AG04450 (cell line): ENCODE measurements around the gene PKN1. TPM values are rescaled to one million over a fixed set of nuclear protein-coding genes. Genes with fewer than 3 reads are reported as not detected.

Experiments
- CTCF ChIA-PET: fragments of 300-600, 350-600 bp; formaldehyde crosslinking; extraction: SDS; loops from one replicate; lab custom pipeline; 2022; ENCODE audit warnings: antibody characterized with exemption, inconsistent platforms; lab: Charles Lee
- POLR2A ChIA-PET: fragments of 350-600 bp; formaldehyde crosslinking; extraction: SDS; loops from one replicate; lab custom pipeline; 2021; ENCODE audit warnings: antibody characterized with exemption, inconsistent platforms; lab: Yijun Ruan, JAX
- DNase-seq: peaks from one replicate; pipeline ENCODE4 v3.0.0-alpha.2; 2011; ENCODE audit warnings: low read depth, low spot score
- H3K27ac ChIP-seq: one replicate; pipeline ENCODE4 v1.5.1; 2012; ENCODE audit warnings: low read depth, low read length, control low read depth
- H3K27me3 ChIP-seq: one replicate; pipeline ENCODE4 v1.6.0; 2012; ENCODE audit warnings: low read length; ENCODE audit not compliant: control insufficient read depth, insufficient read depth
- H3K4me3 ChIP-seq: 2 replicates; pipeline ENCODE4 v1.5.1; 2011; ENCODE audit warnings: mild to moderate bottlenecking, low read depth, low read length, control low read depth
- H3K9me3 ChIP-seq: 2 replicates; pipeline ENCODE4 v1.5.1; 2012; ENCODE audit warnings: low read length; ENCODE audit not compliant: control insufficient read depth, insufficient read depth
- polyA plus RNA-seq: library from polyadenylated mRNA; depleted of rRNA; stranded (reverse); fragments of >200 nt; gene quantifications from 2 replicates; pipeline ENCODE4 v1.2.3, GENCODE V29; 2011
- TF ChIP-seq, protein P1 (sequence below): IDR thresholded peaks from 2 replicates; pipeline ENCODE4 v1.5.1; 2011; ENCODE audit warnings: low read depth, low read length, control low read depth, inconsistent platforms

Gene PKN1
- polyA plus RNA-seq, 1 experiment, result 37.5 TPM

DNA sequence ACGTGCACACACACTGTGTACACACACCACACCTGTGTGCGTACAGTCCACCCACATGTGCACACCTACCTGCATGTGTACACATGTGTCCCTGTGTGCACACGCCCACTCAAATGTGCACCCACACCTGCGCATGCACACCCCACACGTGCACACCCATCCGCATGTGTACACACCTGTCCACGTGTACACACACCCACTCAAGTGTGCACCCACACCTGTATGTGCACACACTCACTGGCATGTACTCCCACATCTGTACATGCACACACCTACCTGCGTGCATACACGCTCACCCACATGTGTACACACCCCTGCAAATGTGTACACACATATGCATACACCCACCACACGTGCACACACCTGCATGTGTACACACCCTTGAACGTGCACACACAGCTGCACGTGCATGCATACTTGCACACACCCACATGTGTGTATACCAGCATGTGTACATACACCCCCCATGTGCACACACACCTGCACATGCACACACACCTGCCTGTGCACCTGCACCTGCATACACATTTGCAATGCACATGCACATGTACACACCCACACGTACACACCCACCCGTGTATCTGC is 10.6 kb downstream of the PKN1 start:
- H3K4me3 ChIP-seq, result no peak overlapping the region
- no peaks in the 10 kb centered on the region; the same call in 1 of the 2 replicates for H3K9me3 ChIP-seq
- CTCF ChIA-PET, result no interaction called here
- TF ChIP-seq, protein P1, sequence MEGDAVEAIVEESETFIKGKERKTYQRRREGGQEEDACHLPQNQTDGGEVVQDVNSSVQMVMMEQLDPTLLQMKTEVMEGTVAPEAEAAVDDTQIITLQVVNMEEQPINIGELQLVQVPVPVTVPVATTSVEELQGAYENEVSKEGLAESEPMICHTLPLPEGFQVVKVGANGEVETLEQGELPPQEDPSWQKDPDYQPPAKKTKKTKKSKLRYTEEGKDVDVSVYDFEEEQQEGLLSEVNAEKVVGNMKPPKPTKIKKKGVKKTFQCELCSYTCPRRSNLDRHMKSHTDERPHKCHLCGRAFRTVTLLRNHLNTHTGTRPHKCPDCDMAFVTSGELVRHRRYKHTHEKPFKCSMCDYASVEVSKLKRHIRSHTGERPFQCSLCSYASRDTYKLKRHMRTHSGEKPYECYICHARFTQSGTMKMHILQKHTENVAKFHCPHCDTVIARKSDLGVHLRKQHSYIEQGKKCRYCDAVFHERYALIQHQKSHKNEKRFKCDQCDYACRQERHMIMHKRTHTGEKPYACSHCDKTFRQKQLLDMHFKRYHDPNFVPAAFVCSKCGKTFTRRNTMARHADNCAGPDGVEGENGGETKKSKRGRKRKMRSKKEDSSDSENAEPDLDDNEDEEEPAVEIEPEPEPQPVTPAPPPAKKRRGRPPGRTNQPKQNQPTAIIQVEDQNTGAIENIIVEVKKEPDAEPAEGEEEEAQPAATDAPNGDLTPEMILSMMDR, result no peak
- DNase-seq, result no peak
- no peaks in the 10 kb centered on the region for H3K27me3 ChIP-seq
- H3K27ac ChIP-seq, result no peak overlapping the region
- POLR2A ChIA-PET, result no interaction called here

DNA sequence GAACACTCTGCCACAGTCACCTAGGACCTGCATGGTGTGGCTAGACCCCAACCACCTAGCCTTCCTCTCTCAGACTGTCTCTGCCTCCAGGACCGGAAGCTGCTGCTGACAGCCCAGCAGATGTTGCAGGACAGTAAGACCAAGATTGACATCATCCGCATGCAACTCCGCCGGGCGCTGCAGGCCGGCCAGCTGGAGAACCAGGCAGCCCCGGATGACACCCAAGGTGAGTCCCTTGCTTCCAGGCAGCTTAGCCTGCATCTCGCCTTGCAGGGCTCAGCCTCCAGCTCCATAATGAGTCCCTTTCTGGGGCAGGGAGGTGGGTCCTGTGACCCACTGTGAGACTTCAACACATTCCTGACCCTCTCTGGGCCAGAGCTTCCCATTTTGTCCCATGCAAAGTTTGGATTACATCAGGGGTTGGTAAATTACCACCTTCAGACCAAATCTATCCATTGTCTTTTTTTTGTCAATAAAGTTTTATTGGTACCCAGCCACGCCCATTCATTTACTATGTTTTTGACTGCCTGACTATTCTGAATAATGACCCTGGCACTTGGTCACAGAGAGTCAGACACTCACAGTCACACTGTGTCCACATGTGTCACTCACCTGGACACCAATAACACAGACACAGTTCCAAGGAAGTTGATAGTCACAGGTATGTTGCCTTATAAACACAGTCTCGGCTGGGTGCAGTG is 13.4 kb downstream of the PKN1 start:
- ChIA-PET POLR2A (interaction anchor here (0.6 kb wide), 2 partner anchors 11 to 416 kb away, joined by 3 to 5 read pairs; no protein-coding TSS in a partner anchor), CTCF (interaction anchor here (0.9 kb wide), 1 partner anchor 14 kb away, joined by 3 read pairs; no protein-coding TSS in a partner anchor)
- TF ChIP-seq, protein P1, result no peak
- no peak for DNase-seq
- no peaks in the 10 kb centered on the region for H3K27me3 ChIP-seq
- H3K9me3 ChIP-seq, result peaks cover 10% of the 10 kb centered on the region; the same call in 1 of the 2 replicates
- H3K27ac ChIP-seq, result no peak overlapping the region
- no peak overlapping the region for H3K4me3 ChIP-seq

DNA sequence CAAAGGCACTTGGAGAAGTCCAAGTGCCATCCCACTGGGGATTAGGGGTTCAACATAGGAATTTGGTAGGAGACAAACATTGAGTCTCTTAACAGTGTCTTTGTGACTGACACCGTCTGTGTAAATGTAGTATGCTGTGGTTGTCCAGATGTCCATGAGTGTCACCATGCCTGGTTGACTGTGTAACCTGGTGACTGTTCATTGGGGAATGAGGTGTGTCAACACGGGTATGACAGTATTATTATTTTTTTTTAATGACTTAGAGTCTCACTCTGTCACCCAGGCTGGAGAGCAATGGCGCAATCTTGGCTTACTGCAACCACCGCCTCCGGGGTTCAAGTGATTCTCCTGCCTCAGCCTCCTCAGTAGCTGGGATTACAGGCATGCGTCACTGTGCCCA is 16.2 kb downstream of the PKN1 start:
- CTCF ChIA-PET, result no interaction called here
- TF ChIP-seq, protein P1, result no peak
- POLR2A ChIA-PET, result no interaction called here
- no peak overlapping the region for H3K27ac ChIP-seq
- H3K9me3 ChIP-seq, result peaks cover 10% of the 10 kb centered on the region; the same call in 1 of the 2 replicates
- no peak for DNase-seq
- H3K27me3 ChIP-seq, result no peaks in the 10 kb centered on the region
- no peak overlapping the region for H3K4me3 ChIP-seq

DNA sequence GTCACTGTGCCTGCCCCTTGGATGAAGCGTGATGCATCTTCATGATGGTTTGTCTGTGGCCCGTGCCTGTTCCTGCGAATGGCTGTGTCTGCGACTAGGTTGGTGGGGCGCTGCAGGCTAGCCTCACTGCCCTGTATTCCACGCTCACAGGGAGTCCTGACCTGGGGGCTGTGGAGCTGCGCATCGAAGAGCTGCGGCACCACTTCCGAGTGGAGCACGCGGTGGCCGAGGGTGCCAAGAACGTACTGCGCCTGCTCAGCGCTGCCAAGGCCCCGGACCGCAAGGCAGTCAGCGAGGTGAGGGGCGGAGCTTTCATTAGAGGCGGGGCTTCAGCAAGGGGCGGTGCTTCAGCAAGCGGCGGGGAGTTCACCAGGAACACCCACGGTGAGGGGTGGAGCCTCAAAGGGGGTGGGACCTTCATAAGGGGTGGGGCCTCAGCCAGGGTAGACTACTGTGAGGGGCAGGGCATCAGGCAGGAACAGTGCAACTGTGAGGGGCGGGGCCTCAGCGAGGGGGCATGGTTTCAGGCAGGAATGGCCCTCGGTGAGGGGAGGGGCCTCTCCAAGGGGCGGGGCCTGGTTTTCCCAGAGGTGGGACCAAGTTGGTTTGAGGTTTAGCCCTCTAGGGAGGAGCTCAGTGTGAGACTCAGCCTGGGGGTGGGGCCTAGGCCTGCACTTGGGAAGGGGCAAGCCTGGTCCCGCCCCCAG is 17.2 kb downstream of the PKN1 start:
- TF ChIP-seq, protein P1, result no peak
- CTCF ChIA-PET, result interaction anchor here (0.6 to 1.5 kb wide), 2 partner anchors 30 to 56 kb away, joined by 4 to 5 read pairs; no protein-coding TSS in a partner anchor
- POLR2A ChIA-PET, result no interaction called here

More for the DNA sequence above, 17.2 kb downstream of the PKN1 start:
- no peak for DNase-seq
- Histone ChIP-seq H3K27ac (no peak overlapping the region), H3K9me3 (peaks cover 10% of the 10 kb centered on the region; the same call in 1 of the 2 replicates), H3K4me3 (no peak overlapping the region), H3K27me3 (no peaks in the 10 kb centered on the region)
